HCT116 (cell line): ENCODE measurements around the gene PDE4B. TPM values are rescaled to one million over a fixed set of nuclear protein-coding genes. Genes with fewer than 3 reads are reported as not detected.

Experiments
- ATAC-seq: fragments of 200-7000 bp; cut with Tn5 transposase; 2 replicates; pipeline ENCODE4 v1.9.1; 2020; ENCODE audit warnings: mild to moderate bottlenecking, moderate library complexity
- BruUV-seq: library from RNA; stranded (reverse); fragments of 400-500 nt; replicated peaks from 2 replicates; lab custom pipeline; 2021; lab: Mats Ljungman, UMichigan
- CTCF ChIA-PET: fragments of 300-600 bp; sonication (Branson Sonifier 250); formaldehyde crosslinking; loops from one replicate; lab custom pipeline; 2021; ENCODE audit warnings: antibody characterized with exemption; lab: Charles Lee
- POLR2A ChIA-PET: fragments of 300-600, 350-600 bp; sonication (Branson Sonifier 250); formaldehyde crosslinking; loops from one replicate; lab custom pipeline; 2021; ENCODE audit warnings: antibody characterized with exemption; lab: Charles Lee
- RAD21 ChIA-PET, 2 experiments: fragments of 300-600 bp; sonication (Branson Sonifier 250); formaldehyde crosslinking; loops; one replicate each; lab custom pipeline; 2023; ENCODE audit warnings: low total read pairs in 2 of 2; ENCODE audit not compliant: uncharacterized antibody in 2 of 2, unreplicated experiment in 2 of 2, low non-redundant PET in 1 of 2; lab: Charles Lee
- DNase-seq: peaks from one replicate; pipeline ENCODE4 v3.0.0-alpha.2; 2010; ENCODE audit warnings: low read depth, low spot score
- H2AFZ ChIP-seq: fragments of 200-600 bp; shearing (Covaris generic), sonication (generic); 2 replicates; pipeline ENCODE4 v1.6.1; 2017; ENCODE audit warnings: low read depth, mixed run types, mixed read lengths, antibody characterized with exemption, low read length; ENCODE audit not compliant: poor library complexity, severe bottlenecking
- H3K27ac ChIP-seq: 2 replicates; pipeline ENCODE4 v1.5.1; 2012; ENCODE audit warnings: low read depth, low read length
- H3K27me3 ChIP-seq: fragments of 200-600 bp; sonication (generic); 2 replicates; pipeline ENCODE4 v1.6.1; 2016; ENCODE audit warnings: mixed run types, low read length, mixed read lengths; ENCODE audit not compliant: insufficient read depth
- H3K36me3 ChIP-seq, 2 experiments: fragments of 200-500 bp in 1 of 2; fragments of 200-600 bp in 1 of 2; sonication (Bioruptor generic) in 1 of 2; sonication (generic) in 1 of 2; 2 replicates each; pipeline versions ENCODE4 v1.5.1 to v1.6.1; 2014 to 2016; ENCODE audit warnings: low read length in 2 of 2, inconsistent platforms in 1 of 2, mixed read lengths in 1 of 2, mixed run types in 1 of 2; ENCODE audit not compliant: insufficient read depth in 2 of 2, control insufficient read depth in 1 of 2
- H3K4me1 ChIP-seq, 2 experiments: fragments of 200-600 bp in 1 of 2; sonication (generic) in 1 of 2; 2 replicates each; pipeline versions ENCODE4 v1.5.1 to v1.6.1; 2012 to 2017; ENCODE audit warnings: low read length in 2 of 2, inconsistent platforms in 1 of 2, mild to moderate bottlenecking in 1 of 2, mixed read lengths in 1 of 2, mixed run types in 1 of 2, moderate library complexity in 1 of 2; ENCODE audit not compliant: insufficient read depth in 2 of 2, control insufficient read depth in 1 of 2
- H3K4me2 ChIP-seq: fragments of 200-600 bp; sonication (generic); 2 replicates; pipeline ENCODE4 v1.6.1; 2017; ENCODE audit warnings: mixed run types, low read length, mixed read lengths
- H3K4me3 ChIP-seq, 2 experiments: fragments of 200-600 bp in 1 of 2; sonication (generic) in 1 of 2; replicated peaks in 1 of 2; 2 replicates each; pipeline ENCODE4 v1.5.1; 2011 to 2016; ENCODE audit warnings: low read length in 2 of 2, control low read depth in 1 of 2, low read depth in 1 of 2, mild to moderate bottlenecking in 1 of 2, mixed read lengths in 1 of 2, mixed run types in 1 of 2
- H3K79me2 ChIP-seq: fragments of 200-600 bp; sonication (generic); 2 replicates; pipeline ENCODE4 v1.6.1; 2017; ENCODE audit warnings: mild to moderate bottlenecking, mixed run types, low read length, moderate library complexity, mixed read lengths; ENCODE audit not compliant: insufficient read depth
- H3K9ac ChIP-seq: fragments of 200-600 bp; sonication (generic); 2 replicates; pipeline ENCODE4 v1.6.1; 2016; ENCODE audit warnings: low read length, mixed read lengths
- H3K9me2 ChIP-seq: fragments of 200-600 bp; sonication (generic), shearing (Covaris generic); 2 replicates; pipeline ENCODE4 v1.6.1; 2017; ENCODE audit warnings: mixed run types, mild to moderate bottlenecking, moderate library complexity; ENCODE audit not compliant: insufficient read depth
- H3K9me3 ChIP-seq, 2 experiments: fragments of 200-500 bp in 1 of 2; fragments of 200-600 bp in 1 of 2; sonication (Bioruptor generic) in 1 of 2; sonication (generic) in 1 of 2; 2 replicates each; pipeline ENCODE4 v1.6.1; 2014 to 2017; ENCODE audit warnings: low read length in 2 of 2, mixed read lengths in 2 of 2, inconsistent platforms in 1 of 2, low read depth in 1 of 2, mild to moderate bottlenecking in 1 of 2, mixed run types in 1 of 2, moderate library complexity in 1 of 2; ENCODE audit not compliant: control insufficient read depth in 1 of 2, insufficient read depth in 1 of 2
- H4K20me1 ChIP-seq: fragments of 200-600 bp; sonication (generic), shearing (Covaris generic); 2 replicates; pipeline ENCODE4 v1.6.1; 2017; ENCODE audit warnings: mixed run types, mild to moderate bottlenecking, moderate library complexity; ENCODE audit not compliant: insufficient read depth
- CBX3 ChIP-seq: IDR thresholded peaks from 2 replicates; pipeline ENCODE4 v1.6.1; 2012; ENCODE audit warnings: low read depth
- CEBPB ChIP-seq: IDR thresholded peaks from 2 replicates; pipeline ENCODE4 v1.6.1; 2012; ENCODE audit warnings: low read depth
- EGR1 ChIP-seq: IDR thresholded peaks from 2 replicates; pipeline ENCODE4 v1.6.1; 2012; ENCODE audit warnings: low read depth
- EZH2phosphoT487 ChIP-seq: fragments of 200-600 bp; IDR thresholded peaks from 2 replicates; pipeline ENCODE4 v1.6.1; 2018; ENCODE audit warnings: antibody characterized with exemption, borderline replicate concordance
- FOSL1 ChIP-seq: IDR thresholded peaks from 2 replicates; pipeline ENCODE4 v1.6.1; 2012; ENCODE audit warnings: low read depth
- JUND ChIP-seq: IDR thresholded peaks from 2 replicates; pipeline ENCODE4 v1.6.1; 2012
- POLR2A ChIP-seq: IDR thresholded peaks from 2 replicates; pipeline ENCODE4 v1.7.0; 2011; ENCODE audit warnings: borderline replicate concordance; ENCODE audit not compliant: insufficient read depth, insufficient read length; ENCODE audit errors: extremely low read depth
- POLR2AphosphoS5 ChIP-seq: IDR thresholded peaks from 2 replicates; pipeline ENCODE4 v1.6.1; 2011; ENCODE audit warnings: mild to moderate bottlenecking, low read depth, low read length, moderate library complexity
- SIN3A ChIP-seq: IDR thresholded peaks from 2 replicates; pipeline ENCODE4 v1.6.1; 2012; ENCODE audit warnings: low read depth
- SP1 ChIP-seq: IDR thresholded peaks from 2 replicates; pipeline ENCODE4 v1.6.1; 2012; ENCODE audit warnings: low read depth
- TCF7L2 ChIP-seq: IDR thresholded peaks from 2 replicates; pipeline ENCODE4 v1.7.0; 2011; ENCODE audit warnings: borderline replicate concordance, inconsistent platforms; ENCODE audit not compliant: insufficient read depth, insufficient read length; ENCODE audit errors: extremely low read depth
- intact Hi-C: fragments of 100-400 bp; cut with micrococcal nuclease; formaldehyde crosslinking; loops from 2 replicates; pipeline ENCODE4 v1.10.0; 2022
- total RNA-seq: library from RNA; stranded (reverse); gene quantifications from one replicate; pipeline ENCODE4 v1.2.1, GENCODE V29; 2021; ENCODE audit not compliant: unreplicated experiment
- TF ChIP-seq, protein P1 (sequence below): IDR thresholded peaks from 2 replicates; pipeline ENCODE4 v1.6.1; 2012; ENCODE audit warnings: low read depth

PDE4B gene
- total RNA-seq, 1 experiment from 2014 or later = 76.9 TPM

DNA sequence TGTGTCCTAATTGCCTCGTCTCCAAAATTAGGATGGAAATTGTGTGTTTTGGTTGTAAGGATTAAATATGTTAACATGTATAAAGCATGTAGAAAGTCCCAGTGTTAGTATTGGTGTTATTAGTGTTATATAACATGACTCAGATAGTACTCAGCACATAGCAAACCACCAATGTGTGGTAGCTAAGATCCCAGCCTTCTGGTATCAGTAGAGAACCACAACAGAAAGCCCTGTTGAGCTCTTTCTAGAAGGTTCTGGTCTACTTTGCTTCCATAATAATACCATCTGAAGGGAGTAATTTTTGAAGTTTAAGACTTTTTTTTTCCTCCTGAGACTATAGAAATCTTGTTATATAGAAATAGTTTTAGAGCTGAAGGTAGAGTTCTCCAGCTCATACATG is 481.9 kb downstream of the PDE4B start:
- no peaks in the 10 kb centered on the region for H4K20me1 ChIP-seq
- ChIA-PET POLR2A (interaction anchor here (0.9 to 3.0 kb wide), 4 partner anchors 26 to 68 kb away, joined by 3 to 12 read pairs (median 6); no protein-coding TSS in a partner anchor), RAD21 (no interaction called here), CTCF (interaction anchor here (0.8 to 1.7 kb wide), 4 partner anchors 76 to 229 kb away, joined by 3 to 6 read pairs (median 3); no protein-coding TSS in a partner anchor)
- peaks cover 44 to 81% of the 10 kb centered on the region in 2 experiments for H3K4me1 ChIP-seq
- TF ChIP-seq CBX3 (0 out of 2 replicates have a peak, but pooled peaks have one; percentile 26), JUND (peak; percentile 44; the same call in 1 of the 2 replicates), FOSL1 (peak; percentile 70; the same call in 1 of the 2 replicates), SIN3A (no peak), CEBPB (0 out of 2 replicates have a peak, but pooled peaks have one; percentile 10)
- intact Hi-C loops = no loop called here
- no peak overlapping the region for H3K4me3 ChIP-seq
- ATAC-seq = no peak
- no peaks in the 10 kb centered on the region for H3K9me3 ChIP-seq
- no TSS peak for BruUV-seq
- no peak for DNase-seq
- peak overlapping the region; percentile 9; the same call in 1 of the 2 replicates for H3K4me2 ChIP-seq
- H2AFZ ChIP-seq = no peak overlapping the region
- no peaks in the 10 kb centered on the region for H3K27me3 ChIP-seq
- no peaks in the 10 kb centered on the region for H3K36me3 ChIP-seq
- no peaks in the 10 kb centered on the region for H3K9me2 ChIP-seq
- no peaks in the 10 kb centered on the region for H3K79me2 ChIP-seq
- peak overlapping the region; percentile 6; the same call in 1 of the 2 replicates for H3K27ac ChIP-seq
- no peak overlapping the region for H3K9ac ChIP-seq

- RAD21 ChIA-PET = no interaction called here
- H3K36me3 ChIP-seq = no peaks in the 10 kb centered on the region
- BruUV-seq = no TSS peak
- intact Hi-C loops = no loop called here
- no peaks in the 10 kb centered on the region for H3K9me2 ChIP-seq
- no peaks in the 10 kb centered on the region for H3K27me3 ChIP-seq
- no peak overlapping the region for H2AFZ ChIP-seq
- no peaks in the 10 kb centered on the region for H3K79me2 ChIP-seq
- no peak overlapping the region for H3K9ac ChIP-seq
- H3K4me1 ChIP-seq = peaks cover 39 to 77% of the 10 kb centered on the region in 2 experiments
- TF ChIP-seq TCF7L2 (no peak), SP1 (no peak), FOSL1 (no peak), POLR2AphosphoS5 (no peak), EGR1 (no peak), EZH2phosphoT487 (no peak), POLR2A (no peak)
- TF ChIP-seq, protein P1, sequence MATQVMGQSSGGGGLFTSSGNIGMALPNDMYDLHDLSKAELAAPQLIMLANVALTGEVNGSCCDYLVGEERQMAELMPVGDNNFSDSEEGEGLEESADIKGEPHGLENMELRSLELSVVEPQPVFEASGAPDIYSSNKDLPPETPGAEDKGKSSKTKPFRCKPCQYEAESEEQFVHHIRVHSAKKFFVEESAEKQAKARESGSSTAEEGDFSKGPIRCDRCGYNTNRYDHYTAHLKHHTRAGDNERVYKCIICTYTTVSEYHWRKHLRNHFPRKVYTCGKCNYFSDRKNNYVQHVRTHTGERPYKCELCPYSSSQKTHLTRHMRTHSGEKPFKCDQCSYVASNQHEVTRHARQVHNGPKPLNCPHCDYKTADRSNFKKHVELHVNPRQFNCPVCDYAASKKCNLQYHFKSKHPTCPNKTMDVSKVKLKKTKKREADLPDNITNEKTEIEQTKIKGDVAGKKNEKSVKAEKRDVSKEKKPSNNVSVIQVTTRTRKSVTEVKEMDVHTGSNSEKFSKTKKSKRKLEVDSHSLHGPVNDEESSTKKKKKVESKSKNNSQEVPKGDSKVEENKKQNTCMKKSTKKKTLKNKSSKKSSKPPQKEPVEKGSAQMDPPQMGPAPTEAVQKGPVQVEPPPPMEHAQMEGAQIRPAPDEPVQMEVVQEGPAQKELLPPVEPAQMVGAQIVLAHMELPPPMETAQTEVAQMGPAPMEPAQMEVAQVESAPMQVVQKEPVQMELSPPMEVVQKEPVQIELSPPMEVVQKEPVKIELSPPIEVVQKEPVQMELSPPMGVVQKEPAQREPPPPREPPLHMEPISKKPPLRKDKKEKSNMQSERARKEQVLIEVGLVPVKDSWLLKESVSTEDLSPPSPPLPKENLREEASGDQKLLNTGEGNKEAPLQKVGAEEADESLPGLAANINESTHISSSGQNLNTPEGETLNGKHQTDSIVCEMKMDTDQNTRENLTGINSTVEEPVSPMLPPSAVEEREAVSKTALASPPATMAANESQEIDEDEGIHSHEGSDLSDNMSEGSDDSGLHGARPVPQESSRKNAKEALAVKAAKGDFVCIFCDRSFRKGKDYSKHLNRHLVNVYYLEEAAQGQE = no peak
- no peaks in the 10 kb centered on the region for H3K9me3 ChIP-seq
- CTCF ChIA-PET = interaction anchor here (0.8 to 1.7 kb wide), 4 partner anchors 75 to 229 kb away, joined by 3 to 6 read pairs (median 3); no protein-coding TSS in a partner anchor
- no peak for ATAC-seq
- no peak overlapping the region for H3K4me3 ChIP-seq
- peak overlapping the region; percentile 9; the same call in 1 of the 2 replicates for H3K4me2 ChIP-seq
- no peaks in the 10 kb centered on the region for H4K20me1 ChIP-seq
- POLR2A ChIA-PET = interaction anchor here (0.6 to 3.0 kb wide), 5 partner anchors 25 to 659 kb away, joined by 3 to 12 read pairs (median 4); no protein-coding TSS in a partner anchor
- no peak for DNase-seq
- H3K27ac ChIP-seq = peak overlapping the region; percentile 6; the same call in 1 of the 2 replicates
Measured at GRCh38 chr1:66275083-66275482, 482.4 kb downstream of the PDE4B start.
